Measurements from ENCODE around the gene SCGB1C2.
"Not testable (repeated sequence)": the region's sequence is repeated elsewhere in the genome, so short reads cannot be mapped to it uniquely, and the experiment has no call there.

SCGB1C2 gene

DNA sequence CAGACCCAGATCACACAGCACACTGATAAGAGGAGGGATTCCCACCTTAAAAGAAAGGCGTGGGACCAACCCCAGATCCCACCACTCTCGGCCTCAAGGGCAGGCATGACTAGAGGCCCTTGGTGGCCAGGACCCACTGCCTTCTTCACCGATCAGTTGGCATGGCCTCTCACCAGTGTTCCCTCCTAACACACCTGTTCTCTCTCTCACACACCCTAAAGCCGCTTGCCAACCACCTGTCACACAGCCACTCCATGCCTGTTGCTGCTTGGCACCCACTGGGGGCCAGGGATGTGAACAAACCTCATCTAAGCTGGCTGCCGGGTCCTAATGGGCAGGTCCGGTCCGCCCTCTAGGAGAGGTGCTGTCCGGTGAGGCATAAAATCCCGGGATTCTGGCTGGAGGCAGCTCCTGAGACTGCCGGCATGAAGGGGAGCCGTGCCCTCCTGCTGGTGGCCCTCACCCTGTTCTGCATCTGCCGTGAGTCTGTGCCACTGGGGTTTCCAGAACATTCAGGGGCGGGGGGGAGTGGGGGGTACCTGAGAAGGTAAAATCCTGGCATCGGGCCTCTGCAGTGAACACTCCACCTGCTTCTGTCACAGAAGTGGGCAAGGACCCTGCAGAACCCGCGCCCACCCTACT lies at the start of gene SCGB1C2:
SCGB1C2 (plus strand) TSS at position 404 of the 642 bp plus-strand sequence; CDS start at position 426, 22 bp downstream.
- DNase-seq (ENCODE audit: extremely low read depth, low read depth); H3K4me3 ChIP-seq (replicated peaks; ENCODE audit: low read depth, low read length): not testable (repeated sequence)

DNA sequence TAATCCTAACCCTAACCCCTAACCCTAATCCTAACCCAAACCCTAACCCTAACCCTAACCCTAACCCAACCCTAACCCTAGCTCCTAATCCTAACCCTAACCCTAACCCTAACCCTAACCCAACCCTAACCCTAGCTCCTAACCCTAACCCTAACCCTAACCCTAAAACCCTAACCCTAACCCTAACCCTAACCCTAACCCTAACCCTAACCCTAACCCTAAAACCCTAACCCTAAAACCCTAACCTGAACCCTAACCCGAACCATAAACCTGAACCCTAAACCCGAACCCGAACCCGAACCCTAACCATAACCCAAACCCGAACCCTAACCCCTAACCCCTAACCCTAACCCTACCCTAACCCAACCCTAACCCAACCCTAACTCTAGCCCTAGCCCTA lies 24.3 kb upstream of the SCGB1C2 start:
- DNase-seq (ENCODE audit: extremely low read depth, low read depth); H3K4me3 ChIP-seq (replicated peaks; ENCODE audit: low read depth, low read length): not testable (repeated sequence)

GRCh38 chr17:118339-118917 lies 18.9 kb upstream of the SCGB1C2 start:
- H3K4me3 ChIP-seq (replicated peaks; ENCODE audit: low read depth, low read length); DNase-seq (ENCODE audit: extremely low read depth, low read depth): not testable (repeated sequence)
- peak; percentile 58 for TF ChIP-seq CTCF (IDR thresholded peaks at IDR 0.05; ENCODE audit: low read depth, low read length, missing control alignments)

- DNase-seq (ENCODE audit: extremely low read depth, low read depth); H3K4me3 ChIP-seq (replicated peaks; ENCODE audit: low read depth, low read length): not testable (repeated sequence)
Measured at GRCh38 chr17:133932-134331, 3.4 kb upstream of the SCGB1C2 start.

GRCh38 chr17:134332-134785 lies 3.0 kb upstream of the SCGB1C2 start:
- not testable (repeated sequence) for DNase-seq (ENCODE audit: extremely low read depth, low read depth); H3K4me3 ChIP-seq (replicated peaks; ENCODE audit: low read depth, low read length)
- TF ChIP-seq CTCF (IDR thresholded peaks at IDR 0.05; ENCODE audit: low read depth, low read length, missing control alignments): peak; percentile 18

DNA sequence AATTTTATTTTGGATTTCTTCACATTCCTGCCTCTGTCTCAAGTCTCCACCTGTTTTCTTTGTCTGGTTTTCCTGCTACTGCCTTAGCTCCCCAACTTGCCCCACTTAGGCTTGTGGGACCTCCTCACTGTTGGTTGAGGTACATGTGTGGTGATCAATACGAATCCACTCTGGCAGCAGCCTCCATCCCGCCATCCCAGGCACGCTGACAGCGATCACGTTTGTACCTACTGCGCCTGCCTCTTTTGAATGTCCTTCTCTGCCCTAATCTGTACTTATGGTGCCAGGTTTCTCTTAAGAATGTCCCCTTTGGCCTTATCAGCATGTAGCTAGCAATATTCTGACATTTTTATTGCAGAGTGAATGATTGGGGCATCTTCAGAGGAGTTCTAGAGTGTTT lies 2.3 kb upstream of the SCGB1C2 start:
- not testable (repeated sequence) for H3K4me3 ChIP-seq (replicated peaks; ENCODE audit: low read depth, low read length); DNase-seq (ENCODE audit: extremely low read depth, low read depth)

DNA sequence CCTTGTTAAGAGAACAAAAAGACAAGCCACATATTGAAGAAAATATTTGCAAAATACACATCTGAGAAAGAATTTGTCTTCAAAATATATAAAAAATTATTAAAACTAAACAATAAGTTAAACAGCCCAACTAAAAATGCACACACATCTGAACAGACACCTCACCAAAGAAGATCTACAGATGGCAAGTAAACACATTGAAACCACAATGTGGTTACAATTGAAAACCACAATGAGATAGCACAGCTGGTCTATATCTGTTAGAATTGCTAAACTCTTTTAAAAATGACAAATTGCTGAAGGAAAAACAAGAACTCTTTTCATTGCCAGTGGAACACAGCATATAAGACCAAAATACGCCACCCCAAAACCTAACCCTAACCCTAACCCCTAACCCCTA lies 1.5 kb upstream of the SCGB1C2 start:
- not testable (repeated sequence) for DNase-seq (ENCODE audit: extremely low read depth, low read depth)

GRCh38 chr17:136531-136930 lies 838 bp upstream of the SCGB1C2 start:
- TF ChIP-seq CTCF (IDR thresholded peaks at IDR 0.05; ENCODE audit: low read depth, low read length, missing control alignments): peak; percentile 9

More for the DNA sequence above, 1.5 kb upstream of the SCGB1C2 start:
- H3K4me3 ChIP-seq (replicated peaks; ENCODE audit: low read depth, low read length): not testable (repeated sequence)

DNA sequence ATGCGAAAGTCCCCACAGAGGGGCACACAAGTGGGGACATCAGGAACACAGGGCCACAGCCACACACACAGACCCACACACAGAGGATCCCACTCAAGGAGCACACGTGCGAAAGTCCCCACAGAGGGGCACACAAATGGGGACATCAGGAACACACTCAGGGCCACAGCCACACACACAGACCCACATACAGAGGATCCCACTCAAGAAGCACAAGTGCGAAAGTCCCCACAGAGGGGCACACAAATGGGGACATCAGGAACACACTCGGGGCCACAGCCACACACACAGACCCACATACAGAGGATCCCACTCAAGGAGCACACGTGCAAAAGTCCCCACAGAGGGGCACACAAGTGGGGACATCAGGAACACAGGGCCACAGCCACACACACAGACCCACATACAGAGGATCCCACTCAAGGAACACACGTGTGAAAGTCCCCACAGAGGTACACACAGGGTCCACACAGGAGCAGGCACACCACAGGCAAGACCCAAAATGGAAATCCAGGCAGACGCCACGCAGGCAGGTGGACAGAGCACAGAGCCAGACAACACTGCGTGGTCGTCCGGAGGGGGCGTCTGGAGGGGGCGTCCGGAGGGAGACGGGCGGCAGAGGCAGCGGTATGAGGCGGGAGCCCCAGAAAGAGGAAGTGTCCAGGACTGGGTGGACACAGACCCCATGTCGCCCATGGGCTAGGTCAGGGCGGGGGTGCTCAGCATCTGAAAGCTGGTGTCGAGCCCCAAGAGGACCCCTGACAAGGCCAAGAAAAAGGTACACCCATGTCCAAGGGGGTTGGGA lies 2.2 kb downstream of the SCGB1C2 start:
- H3K4me3 ChIP-seq (replicated peaks; ENCODE audit: low read depth, low read length); DNase-seq (ENCODE audit: extremely low read depth, low read depth): not testable (repeated sequence)

More at GRCh38 chr17:136531-136930, 838 bp upstream of the SCGB1C2 start:
- H3K4me3 ChIP-seq (replicated peaks; ENCODE audit: low read depth, low read length); DNase-seq (ENCODE audit: extremely low read depth, low read depth): not testable (repeated sequence)
